IMR-90 (cell line): ENCODE results near the gene EVL. TPM values are rescaled to one million over a fixed set of nuclear protein-coding genes. Genes with fewer than 3 reads are reported as not detected.

ENCODE experiments used
- ATAC-seq: fragments of 200-7000 bp; cut with Tn5 transposase; 2 replicates; pipeline ENCODE4 v1.9.1; 2020; ENCODE audit warnings: low read depth, mild to moderate bottlenecking, moderate library complexity
- BruUV-seq: library from RNA; stranded (reverse); fragments of 400-500 nt; replicated peaks from 2 replicates; lab custom pipeline; 2021; lab: Mats Ljungman, UMichigan
- CTCF ChIA-PET: fragments of 300-600 bp; formaldehyde crosslinking; extraction: SDS; loops from one replicate; lab custom pipeline; 2021; ENCODE audit warnings: antibody characterized with exemption; lab: Yijun Ruan, JAX
- POLR2A ChIA-PET: fragments of 300-600 bp; sonication (Branson Sonifier 250); formaldehyde crosslinking; loops from one replicate; lab custom pipeline; 2022; ENCODE audit warnings: antibody characterized with exemption; ENCODE audit not compliant: unreplicated experiment; lab: Charles Lee
- DNase-seq: peaks from one replicate; pipeline ENCODE4 v3.0.0; 2013
- H2AFZ ChIP-seq: replicated peaks from 2 replicates; pipeline ENCODE3; 2013; ENCODE audit warnings: low read length, mild to moderate bottlenecking; ENCODE audit not compliant: poor library complexity
- H2AK5ac ChIP-seq: 2 replicates; pipeline ENCODE4 v1.6.1; 2013; ENCODE audit warnings: low read depth, low read length, inconsistent platforms
- H2AK9ac ChIP-seq: replicated peaks from 2 replicates; pipeline ENCODE3; 2013; ENCODE audit warnings: mild to moderate bottlenecking, low read depth, low read length, moderate library complexity; ENCODE audit not compliant: poor library complexity
- H2BK120ac ChIP-seq: 2 replicates; pipeline ENCODE4 v1.6.1; 2013; ENCODE audit warnings: low read depth, low read length, inconsistent platforms
- H2BK15ac ChIP-seq: 3 replicates; pipeline ENCODE4 v1.6.1; 2013; ENCODE audit warnings: low read depth, low read length, inconsistent platforms
- H2BK20ac ChIP-seq: 2 replicates; pipeline ENCODE4 v1.6.1; 2013; ENCODE audit warnings: low read depth, mild to moderate bottlenecking, inconsistent platforms, low read length, moderate library complexity
- H2BK5ac ChIP-seq: 2 replicates; pipeline ENCODE4 v1.6.1; 2013; ENCODE audit warnings: mild to moderate bottlenecking, low read depth, low read length, inconsistent platforms; ENCODE audit not compliant: poor library complexity, severe bottlenecking
- H3K14ac ChIP-seq: replicated peaks from 2 replicates; pipeline ENCODE4 v1.6.1; 2013; ENCODE audit warnings: low read depth, low read length, inconsistent platforms
- H3K18ac ChIP-seq: 2 replicates; pipeline ENCODE4 v1.6.1; 2013; ENCODE audit warnings: low read depth, low read length, control low read depth
- H3K23ac ChIP-seq: 2 replicates; pipeline ENCODE4 v1.6.1; 2013; ENCODE audit warnings: low read depth, low read length, inconsistent platforms
- H3K27ac ChIP-seq: 2 replicates; pipeline ENCODE4 v1.5.1; 2013; ENCODE audit warnings: mild to moderate bottlenecking, control low read depth, low read length; ENCODE audit not compliant: insufficient read depth
- H3K27me3 ChIP-seq: 2 replicates; pipeline ENCODE4 v1.6.1; 2013; ENCODE audit warnings: low read length; ENCODE audit not compliant: control insufficient read depth, insufficient read depth
- H3K36me3 ChIP-seq: 2 replicates; pipeline ENCODE4 v1.6.1; 2013; ENCODE audit warnings: low read length, mixed read lengths; ENCODE audit not compliant: control insufficient read depth, insufficient read depth
- H3K4ac ChIP-seq: 2 replicates; pipeline ENCODE4 v1.6.1; 2013; ENCODE audit warnings: low read depth, low read length, inconsistent platforms
- H3K4me1 ChIP-seq: 2 replicates; pipeline ENCODE4 v1.6.1; 2013; ENCODE audit warnings: low read length, mixed read lengths; ENCODE audit not compliant: control insufficient read depth, insufficient read depth
- H3K4me2 ChIP-seq: 2 replicates; pipeline ENCODE4 v1.6.1; 2013; ENCODE audit warnings: low read depth, mild to moderate bottlenecking, control low read depth, low read length, moderate library complexity
- H3K4me3 ChIP-seq: 2 replicates; pipeline ENCODE4 v1.5.1; 2013; ENCODE audit warnings: low read depth, mild to moderate bottlenecking, control low read depth, low read length, moderate library complexity; ENCODE audit not compliant: insufficient read depth
- H3K56ac ChIP-seq: 2 replicates; pipeline ENCODE4 v1.6.1; 2013; ENCODE audit warnings: low read length, inconsistent platforms; ENCODE audit not compliant: insufficient read depth; ENCODE audit errors: extremely low read depth
- H3K79me1 ChIP-seq, 2 experiments: 2 replicates each; pipeline ENCODE4 v1.6.1; 2013; ENCODE audit warnings: low read length in 2 of 2, inconsistent platforms in 1 of 2, low read depth in 1 of 2
- H3K9ac ChIP-seq: 2 replicates; pipeline ENCODE4 v1.6.1; 2013; ENCODE audit warnings: low read depth, low read length, control low read depth
- H3K9me1 ChIP-seq: 2 replicates; pipeline ENCODE4 v1.6.1; 2013; ENCODE audit warnings: low read length, inconsistent platforms; ENCODE audit not compliant: insufficient read depth
- H3K9me3 ChIP-seq: 2 replicates; pipeline ENCODE4 v1.6.1; 2013; ENCODE audit warnings: low read length; ENCODE audit not compliant: control insufficient read depth, insufficient read depth
- H4K20me1 ChIP-seq: 2 replicates; pipeline ENCODE4 v1.6.1; 2013; ENCODE audit warnings: low read length, inconsistent platforms; ENCODE audit not compliant: insufficient read depth
- H4K5ac ChIP-seq: 2 replicates; pipeline ENCODE4 v1.6.1; 2013; ENCODE audit warnings: mild to moderate bottlenecking, low read depth, low read length, control low read depth
- H4K8ac ChIP-seq, 2 experiments: 2 replicates each; pipeline ENCODE4 v1.6.1; 2013; ENCODE audit warnings: low read depth in 2 of 2, low read length in 2 of 2, control low read depth in 1 of 2, inconsistent platforms in 1 of 2
- H4K91ac ChIP-seq: 2 replicates; pipeline ENCODE4 v1.6.1; 2013; ENCODE audit warnings: low read depth, low read length, inconsistent platforms; ENCODE audit not compliant: insufficient read depth
- BHLHE40 ChIP-seq: fragments of 150-350 bp; IDR thresholded peaks from 2 replicates; pipeline ENCODE4 v1.6.1; 2016; ENCODE audit warnings: mild to moderate bottlenecking, low read depth, low read length
- CEBPB ChIP-seq: IDR thresholded peaks from 2 replicates; pipeline ENCODE4 v1.6.1; 2012; ENCODE audit warnings: low read depth, low read length, improper control_type of control experiment
- CHD1 ChIP-seq: IDR thresholded peaks from 2 replicates; pipeline ENCODE4 v1.6.1; 2012; ENCODE audit warnings: low read depth, low read length, improper control_type of control experiment
- CTCF ChIP-seq: conservative IDR thresholded peaks from 2 replicates; pipeline ENCODE4 v1.5.1; 2012; ENCODE audit warnings: mild to moderate bottlenecking, low read depth, low read length, improper control_type of control experiment
- ELK1 ChIP-seq: fragments of 150-350 bp; IDR thresholded peaks from 2 replicates; pipeline ENCODE4 v1.6.1; 2016; ENCODE audit warnings: low read depth, mild to moderate bottlenecking, low read length, moderate library complexity, borderline replicate concordance
- FOS ChIP-seq: fragments of 150-350 bp; IDR thresholded peaks from 2 replicates; pipeline ENCODE4 v1.6.1; 2016; ENCODE audit warnings: low read depth, low read length
- MAFK ChIP-seq: IDR thresholded peaks from 2 replicates; pipeline ENCODE4 v1.6.1; 2012; ENCODE audit warnings: low read depth, low read length, improper control_type of control experiment
- MXI1 ChIP-seq: IDR thresholded peaks from 2 replicates; pipeline ENCODE4 v1.6.1; 2012; ENCODE audit warnings: low read depth, mild to moderate bottlenecking, low read length, moderate library complexity, borderline replicate concordance
- NFE2L2 ChIP-seq: fragments of 150-350 bp; IDR thresholded peaks from 2 replicates; pipeline ENCODE4 v1.6.1; 2016; ENCODE audit warnings: low read depth, mild to moderate bottlenecking, low read length
- POLR2A ChIP-seq: IDR thresholded peaks from 2 replicates; pipeline ENCODE4 v1.6.1; 2012; ENCODE audit warnings: mild to moderate bottlenecking, low read depth, low read length
- RAD21 ChIP-seq: IDR thresholded peaks from 2 replicates; pipeline ENCODE4 v1.6.1; 2012; ENCODE audit warnings: low read length, improper control_type of control experiment
- RCOR1 ChIP-seq: IDR thresholded peaks from 2 replicates; pipeline ENCODE4 v1.6.1; 2012; ENCODE audit warnings: mild to moderate bottlenecking, low read length, improper control_type of control experiment; ENCODE audit not compliant: insufficient replicate concordance
- RFX5 ChIP-seq: IDR thresholded peaks from 2 replicates; pipeline ENCODE4 v1.8.0; 2012; ENCODE audit warnings: low read depth, mild to moderate bottlenecking, low read length, moderate library complexity
- SMC3 ChIP-seq: fragments of 150-350 bp; IDR thresholded peaks from 2 replicates; pipeline ENCODE4 v1.6.1; 2016; ENCODE audit warnings: low read depth, mild to moderate bottlenecking, antibody characterized with exemption, low read length, moderate library complexity
- USF2 ChIP-seq: fragments of 150-350 bp; IDR thresholded peaks from 2 replicates; pipeline ENCODE4 v1.6.1; 2017; ENCODE audit warnings: mild to moderate bottlenecking, antibody characterized with exemption, low read length, low read depth
- WGBS, 2 experiments: methylation state at CpG; one replicate each; pipeline versions ENCODE4 v1.1.5 to v1.1.7; 2013; ENCODE audit warnings: missing lambda C conversion rate in 2 of 2; ENCODE audit not compliant: insufficient read length in 1 of 2; ENCODE audit errors: extremely low coverage in 2 of 2; 5-methylcytosine and 5-hydroxymethylcytosine counted together
- dilution Hi-C: fragments of 300-500 bp; cut with HindIII; formaldehyde crosslinking; loops from one replicate; pipeline ENCODE4 v1.14.3; 2018; ENCODE audit warnings: low sequenced_read_pairs; ENCODE audit not compliant: unreplicated experiment
- in situ Hi-C: fragments of 300-500 bp; cut with MboI; formaldehyde crosslinking; loops from 3 replicates; pipeline ENCODE4 v1.14.3; 2019; ENCODE audit warnings: low sequenced_read_pairs, inconsistent platforms, mixed read lengths
- intact Hi-C: fragments of 100-400 bp; cut with micrococcal nuclease; formaldehyde crosslinking; loops from 2 replicates; pipeline ENCODE4 v1.10.0; 2022
- polyA plus RNA-seq, 3 experiments: library from polyadenylated mRNA; depleted of rRNA; stranded (reverse); fragments of >200 nt; gene quantifications; 2 replicates each; pipeline ENCODE4 v1.2.3, GENCODE V29; 2012; ENCODE audit warnings: low replicate concordance in 1 of 3
- total RNA-seq: library from RNA; depleted of rRNA; stranded (reverse); fragments of >200 nt; gene quantifications from 2 replicates; pipeline ENCODE4 v1.2.3, GENCODE V29; 2012

EVL gene
- total and polyA plus RNA-seq, 2 of the 4 experiments (the other 2 are of a cell fraction), result 7.2 to 36.5 TPM

- Histone ChIP-seq H3K27ac (no peak overlapping the region), H2AFZ (no peak overlapping the region), H4K20me1 (no peaks in the 10 kb centered on the region), H2AK5ac (no peak overlapping the region), H2BK5ac (no peak overlapping the region), H3K4me2 (no peak overlapping the region), H4K8ac (no peak overlapping the region), H3K9ac (no peak overlapping the region), H4K91ac (no peak overlapping the region), H2BK120ac (no peak overlapping the region), H3K56ac (no peak overlapping the region), H3K4me1 (peaks cover 7% of the 10 kb centered on the region), H2BK20ac (no peak overlapping the region), H3K4ac (no peak overlapping the region), H2AK9ac (no peak overlapping the region), H3K18ac (no peak overlapping the region), H3K14ac (no peak overlapping the region), H4K5ac (no peak overlapping the region), H3K79me1 (peaks cover 7 to 16% of the 10 kb centered on the region in 2 experiments), H3K27me3 (no peaks in the 10 kb centered on the region), H3K9me3 (no peaks in the 10 kb centered on the region), H3K9me1 (no peaks in the 10 kb centered on the region), H3K23ac (no peak overlapping the region), H3K4me3 (no peak overlapping the region), H2BK15ac (no peak overlapping the region), H3K36me3 (no peaks in the 10 kb centered on the region)
- no peak for DNase-seq
- dilution Hi-C loops, result no loop called here
- in situ Hi-C loops, result no loop called here
- ChIA-PET POLR2A (no interaction called here), CTCF (interaction anchor here (0.6 kb wide), 1 partner anchor 1766 kb away, joined by 4 read pairs; no protein-coding TSS in a partner anchor)
- no peak for ATAC-seq
- BruUV-seq, result no TSS peak
- intact Hi-C loops, result loop anchor here (5.0 kb wide), 1 partner anchor 43 kb away; no protein-coding TSS in a partner anchor
- 100% methylated on average over 1 of the region's 13 CpGs; no CpG with 5 or more reads in 1 of the 2 experiments for WGBS, 2 experiments
- TF ChIP-seq CHD1 (no peak), USF2 (no peak), CEBPB (no peak), MXI1 (no peak), NFE2L2 (no peak), FOS (no peak), POLR2A (no peak), ELK1 (no peak), CTCF (no peak), RCOR1 (no peak), RFX5 (no peak), BHLHE40 (no peak), SMC3 (no peak), MAFK (no peak), RAD21 (no peak)
Observed at GRCh38 chr14:100054316-100055075, 10.7 kb upstream of the EVL start.
